Posterior cingulate gyrus (tissue), 11 donors: ENCODE data around the gene SVIL.
"Not testable (repeated sequence)": the region's sequence is repeated elsewhere in the genome, so short reads cannot be mapped to it uniquely, and the experiment has no call there.

ENCODE experiments used
- DNase-seq, 10 donors: peaks; one replicate each; pipeline versions ENCODE4 v3.0.0 to v3.0.0-alpha.2; 2020 to 2021; ENCODE audit warnings: mixed read lengths in 3 of 10
- intact Hi-C: fragments of 100-400 bp; cut with DNase I; formaldehyde crosslinking; loops from one replicate; pipeline ENCODE4 v1.15.1; 2023

SVIL gene

GRCh38 chr10:29439005-29439404 is 195.8 kb downstream of the SVIL start:
- DNase-seq, intact Hi-C loops: not testable (repeated sequence)

- intact Hi-C loops: no loop called here
- DNase-seq: no peak
These were observed 196.5 kb downstream of the SVIL start for GRCh38 chr10:29438271-29438670.

GRCh38 chr10:29437871-29438270 is 196.9 kb downstream of the SVIL start:
- no peak for DNase-seq
- intact Hi-C loops: no loop called here

- intact Hi-C loops: no loop called here
- no peak for DNase-seq
These were observed 198.8 kb downstream of the SVIL start for GRCh38 chr10:29435809-29436501.

- intact Hi-C loops: no loop called here
These were observed 200.7 kb downstream of the SVIL start for GRCh38 chr10:29434111-29434510.

GRCh38 chr10:29431711-29432110 is 203.1 kb downstream of the SVIL start:
- intact Hi-C loops: no loop called here
- DNase-seq: no peak

More at GRCh38 chr10:29434111-29434510, 200.7 kb downstream of the SVIL start:
- no peak for DNase-seq

- no peak for DNase-seq
- intact Hi-C loops: no loop called here
These were observed 204.7 kb downstream of the SVIL start for GRCh38 chr10:29430101-29430500.

- intact Hi-C loops: no loop called here
- no peak for DNase-seq
These were observed 206.3 kb downstream of the SVIL start for GRCh38 chr10:29428486-29428885.

- DNase-seq: no peak
- intact Hi-C loops: no loop called here
These were observed 207.1 kb downstream of the SVIL start for GRCh38 chr10:29427667-29428066.

- intact Hi-C loops: no loop called here
- no peak for DNase-seq
These were observed 208.4 kb downstream of the SVIL start for GRCh38 chr10:29426420-29426819.

GRCh38 chr10:29424017-29424416 is 210.8 kb downstream of the SVIL start:
- intact Hi-C loops: no loop called here
- no peak for DNase-seq

- intact Hi-C loops: no loop called here
These were observed 214.0 kb downstream of the SVIL start for GRCh38 chr10:29420744-29421143.

GRCh38 chr10:29417324-29417723 is 217.4 kb downstream of the SVIL start:
- no peak for DNase-seq
- intact Hi-C loops: no loop called here

More at GRCh38 chr10:29420744-29421143, 214.0 kb downstream of the SVIL start:
- no peak for DNase-seq

GRCh38 chr10:29415876-29416275 is 218.9 kb downstream of the SVIL start:
- DNase-seq: no peak
- intact Hi-C loops: no loop called here

GRCh38 chr10:29414501-29414900 is 220.3 kb downstream of the SVIL start:
- intact Hi-C loops: no loop called here
- no peak for DNase-seq

GRCh38 chr10:29412485-29412884 is 222.3 kb downstream of the SVIL start:
- intact Hi-C loops: no loop called here
- no peak for DNase-seq

- intact Hi-C loops: no loop called here
- DNase-seq: no peak
These were observed 223.0 kb downstream of the SVIL start for GRCh38 chr10:29411666-29412315.

- peak; percentile 75 to 97 (median 82) for DNase-seq
- intact Hi-C loops: no loop called here
These were observed 225.3 kb downstream of the SVIL start for GRCh38 chr10:29409241-29410054.

- no peak for DNase-seq
- intact Hi-C loops: no loop called here
These were observed 225.9 kb downstream of the SVIL start for GRCh38 chr10:29408847-29409240.
